GM23338 (cell line): Measurements from ENCODE around the gene PRKD1. TPM values are rescaled to one million over a fixed set of nuclear protein-coding genes. Genes with fewer than 3 reads are reported as not detected.

Experiments used
- ATAC-seq: fragments of 200-7000 bp; cut with Tn5 transposase; 3 replicates; pipeline ENCODE4 v1.9.1; 2020
- DNase-seq: peaks from one replicate; pipeline ENCODE4 v3.0.0-alpha.2; 2015; ENCODE audit warnings: low spot score
- H2AFZ ChIP-seq: fragments of 200-600 bp; sonication (generic); 2 replicates; pipeline ENCODE4 v1.8.0; 2016; ENCODE audit warnings: antibody characterized with exemption, mild to moderate bottlenecking, moderate library complexity
- H3F3A ChIP-seq: fragments of 200-600 bp; sonication (generic); replicated peaks from 2 replicates; pipeline ENCODE4 v1.8.0; 2017; ENCODE audit warnings: antibody characterized with exemption, mixed run types, low read depth
- H3K27ac ChIP-seq: fragments of 200-600 bp; sonication (generic); 2 replicates; pipeline ENCODE4 v1.6.1; 2016; ENCODE audit warnings: low read depth
- H3K27me3 ChIP-seq: fragments of 200-600 bp; sonication (generic); 2 replicates; pipeline ENCODE4 v1.8.0; 2016; ENCODE audit warnings: mild to moderate bottlenecking, mixed run types, moderate library complexity; ENCODE audit not compliant: insufficient read depth
- H3K36me3 ChIP-seq: fragments of 200-600 bp; sonication (generic); 2 replicates; pipeline ENCODE4 v1.8.0; 2016; ENCODE audit warnings: mild to moderate bottlenecking; ENCODE audit not compliant: insufficient read depth
- H3K4me1 ChIP-seq: fragments of 200-600 bp; sonication (generic); 2 replicates; pipeline ENCODE4 v1.8.0; 2016; ENCODE audit warnings: mild to moderate bottlenecking, moderate library complexity; ENCODE audit not compliant: insufficient read depth
- H3K4me2 ChIP-seq: fragments of 200-600 bp; sonication (generic); 2 replicates; pipeline ENCODE4 v1.7.1; 2017; ENCODE audit warnings: mixed run types
- H3K4me3 ChIP-seq: fragments of 200-600 bp; sonication (generic); 2 replicates; pipeline ENCODE4 v1.6.1; 2016; ENCODE audit warnings: mixed run types
- H3K79me2 ChIP-seq: fragments of 200-600 bp; sonication (generic); replicated peaks from 2 replicates; pipeline ENCODE4 v1.8.0; 2017; ENCODE audit warnings: mild to moderate bottlenecking; ENCODE audit not compliant: insufficient read depth
- H3K9me2 ChIP-seq: fragments of 200-600 bp; sonication (generic); 2 replicates; pipeline ENCODE4 v1.8.0; 2017; ENCODE audit not compliant: insufficient read depth
- H4K20me1 ChIP-seq: fragments of 200-600 bp; sonication (generic); replicated peaks from 2 replicates; pipeline ENCODE4 v1.8.0; 2017; ENCODE audit warnings: mild to moderate bottlenecking; ENCODE audit not compliant: insufficient read depth
- H3K27ac Mint-ChIP-seq: 2 replicates; pipeline ENCODE4 v1.8.0; 2020; ENCODE audit warnings: inconsistent platforms, mild to moderate bottlenecking, moderate library complexity, mixed read lengths
- H3K27me3 Mint-ChIP-seq: 3 replicates; pipeline ENCODE4 v1.8.0; 2022; ENCODE audit warnings: low read depth, mild to moderate bottlenecking, moderate library complexity, mixed read lengths, inconsistent platforms; ENCODE audit not compliant: insufficient read depth, poor library complexity
- H3K36me3 Mint-ChIP-seq: 3 replicates; pipeline ENCODE4 v1.8.0; 2021; ENCODE audit warnings: low read depth, mild to moderate bottlenecking, inconsistent platforms, moderate library complexity, mixed read lengths
- H3K4me1 Mint-ChIP-seq: 3 replicates; pipeline ENCODE4 v1.8.0; 2020; ENCODE audit warnings: mild to moderate bottlenecking, inconsistent platforms, mixed read lengths
- H3K4me3 Mint-ChIP-seq: 3 replicates; pipeline ENCODE4 v1.8.0; 2021; ENCODE audit warnings: moderate library complexity, mild to moderate bottlenecking, inconsistent platforms, mixed read lengths
- H3K9me3 Mint-ChIP-seq: 3 replicates; pipeline ENCODE4 v1.8.0; 2020; ENCODE audit warnings: moderate library complexity, mild to moderate bottlenecking, inconsistent platforms, mixed read lengths
- CREB1 ChIP-seq: fragments of 250-450 bp; sonication (Bioruptor Pico); IDR thresholded peaks from 2 replicates; pipeline ENCODE4 v1.5.0; 2020; ENCODE audit warnings: low read depth, mild to moderate bottlenecking, moderate library complexity
- ETS1 ChIP-seq: IDR thresholded peaks from 2 replicates; pipeline ENCODE4 v1.6.1; 2016; ENCODE audit warnings: antibody characterized with exemption
- EZH2 ChIP-seq: fragments of 200-600 bp; sonication (generic); IDR thresholded peaks from one replicate; pipeline ENCODE4 v1.8.0; 2017; ENCODE audit warnings: antibody characterized with exemption, mild to moderate bottlenecking, low read depth; ENCODE audit not compliant: unreplicated experiment
- EZH2phosphoT487 ChIP-seq: fragments of 200-600 bp; sonication (generic); IDR thresholded peaks from one replicate; pipeline ENCODE4 v1.8.1; 2018; ENCODE audit warnings: antibody characterized with exemption; ENCODE audit not compliant: unreplicated experiment
- JUNB ChIP-seq: IDR thresholded peaks from one replicate; pipeline ENCODE4 v1.6.1; 2016; ENCODE audit warnings: antibody characterized with exemption; ENCODE audit not compliant: unreplicated experiment
- REST ChIP-seq: IDR thresholded peaks from one replicate; pipeline ENCODE4 v1.6.1; 2018; ENCODE audit warnings: antibody characterized with exemption; ENCODE audit not compliant: unreplicated experiment
- STAT1 ChIP-seq: IDR thresholded peaks from one replicate; pipeline ENCODE4 v1.6.1; 2016; ENCODE audit warnings: antibody characterized with exemption; ENCODE audit not compliant: unreplicated experiment
- ZNF114 ChIP-seq: fragments of 250-450 bp; sonication (Bioruptor Pico); IDR thresholded peaks from 2 replicates; pipeline ENCODE4 v1.5.0; 2020; ENCODE audit warnings: mild to moderate bottlenecking, moderate library complexity
- polyA plus RNA-seq: library from polyadenylated mRNA; unstranded; fragments of >200 nt; fragmentation: Nextera tagmentation; extraction: Ambion mirVana; gene quantifications from 2 replicates; pipeline ENCODE4 v1.2.1, GENCODE V29; 2016
- total RNA-seq: library from RNA; depleted of rRNA; stranded (reverse); fragments of >200 nt; shearing (Covaris generic); gene quantifications from 2 replicates; pipeline ENCODE4 v1.2.3, GENCODE V29; 2014

PRKD1 gene
- total and polyA plus RNA-seq, 2 experiments from 2014 or later: 3.1 to 9.7 TPM

GRCh38 chr14:29918981-29919380 is 8.7 kb downstream of the PRKD1 start:
- H3K27me3 ChIP-seq: 0 out of 2 replicates have a peak, but pooled peaks cover under 1% of the 10 kb centered on the region
- Mint-ChIP-seq H3K9me3 (no peaks in the 10 kb centered on the region), H3K27ac (no peak overlapping the region), H3K27me3 (peaks cover 4% of the 10 kb centered on the region), H3K36me3 (no peaks in the 10 kb centered on the region), H3K4me3 (no peak overlapping the region), H3K4me1 (peaks cover 2% of the 10 kb centered on the region; the same call in 1 of the 3 replicates)
- H3F3A ChIP-seq: no peaks in the 10 kb centered on the region
- TF ChIP-seq STAT1 (no peak), ETS1 (no peak), REST (no peak), JUNB (no peak), EZH2phosphoT487 (no peak), ZNF114 (CRISPR knock-in tag) (no peak)
- H3K79me2 ChIP-seq: peaks cover 4% of the 10 kb centered on the region; the same call in 1 of the 2 replicates
- H3K36me3 ChIP-seq: no peaks in the 10 kb centered on the region
- H4K20me1 ChIP-seq: no peaks in the 10 kb centered on the region
- no peak overlapping the region for H3K27ac ChIP-seq
- no peaks in the 10 kb centered on the region for H3K9me2 ChIP-seq
- no peak overlapping the region for H3K4me3 ChIP-seq
- no peak overlapping the region for H2AFZ ChIP-seq
- ATAC-seq: no peak
- no peaks in the 10 kb centered on the region for H3K4me1 ChIP-seq
- no peak overlapping the region for H3K4me2 ChIP-seq
- no peak for DNase-seq

- H3K9me2 ChIP-seq: no peaks in the 10 kb centered on the region
- no peak for DNase-seq
- no peak overlapping the region for H2AFZ ChIP-seq
- no peaks in the 10 kb centered on the region for H3K4me1 ChIP-seq
- H3K4me1 Mint-ChIP-seq: no peaks in the 10 kb centered on the region
- H3K36me3 Mint-ChIP-seq: peaks cover 8% of the 10 kb centered on the region
- no peaks in the 10 kb centered on the region for H3F3A ChIP-seq
- ATAC-seq: no peak
- H3K27me3 ChIP-seq: no peaks in the 10 kb centered on the region
- H3K27me3 Mint-ChIP-seq: peaks cover 3% of the 10 kb centered on the region
- no peak overlapping the region for H3K4me3 ChIP-seq
- no peak overlapping the region for H3K4me3 Mint-ChIP-seq
- H3K36me3 ChIP-seq: no peaks in the 10 kb centered on the region
- no peaks in the 10 kb centered on the region for H4K20me1 ChIP-seq
- no peak overlapping the region for H3K27ac ChIP-seq
- H3K4me2 ChIP-seq: no peak overlapping the region
- no peak overlapping the region for H3K27ac Mint-ChIP-seq
- H3K9me3 Mint-ChIP-seq: peaks cover 14% of the 10 kb centered on the region
- H3K79me2 ChIP-seq: 0 out of 2 replicates have a peak, but pooled peaks cover under 1% of the 10 kb centered on the region
- no peak for TF ChIP-seq ETS1
- TF ChIP-seq REST: no peak
- no peak for TF ChIP-seq ZNF114 (CRISPR knock-in tag)
- no peak for TF ChIP-seq EZH2
- TF ChIP-seq EZH2phosphoT487: no peak
- no peak for TF ChIP-seq CREB1 (CRISPR knock-in tag)
Measured at GRCh38 chr14:29913566-29913965, 14.1 kb downstream of the PRKD1 start.
